Calu3 (cell line): ENCODE results near the gene NBPF3. TPM values are rescaled to one million over a fixed set of nuclear protein-coding genes. Genes with fewer than 3 reads are reported as not detected.
"Not testable (repeated sequence)": the region's sequence is repeated elsewhere in the genome, so short reads cannot be mapped to it uniquely, and the experiment has no call there.

ENCODE experiments used
- BruUV-seq: library from RNA; stranded (reverse); fragments of 400-500 nt; replicated peaks from 2 replicates; lab custom pipeline; 2021; lab: Mats Ljungman, UMichigan
- CTCF ChIA-PET: fragments of 300-600 bp; sonication (Branson Sonifier 250); formaldehyde crosslinking; loops from one replicate; lab custom pipeline; 2022; ENCODE audit warnings: antibody characterized with exemption; lab: Charles Lee
- DNase-seq: peaks from one replicate; pipeline ENCODE4 v3.0.0; 2022
- H3K27ac Mint-ChIP-seq: one replicate; pipeline ENCODE4 v1.8.0; 2022; ENCODE audit warnings: mixed read lengths; ENCODE audit not compliant: unreplicated experiment
- H3K27me3 Mint-ChIP-seq: one replicate; pipeline ENCODE4 v1.8.0; 2022; ENCODE audit warnings: mixed read lengths; ENCODE audit not compliant: unreplicated experiment
- H3K36me3 Mint-ChIP-seq: one replicate; pipeline ENCODE4 v1.8.0; 2022; ENCODE audit warnings: mild to moderate bottlenecking, moderate library complexity, mixed read lengths; ENCODE audit not compliant: insufficient read depth, unreplicated experiment
- H3K4me1 Mint-ChIP-seq: one replicate; pipeline ENCODE4 v1.8.0; 2022; ENCODE audit warnings: mild to moderate bottlenecking, low read depth, mixed read lengths; ENCODE audit not compliant: unreplicated experiment
- H3K4me3 Mint-ChIP-seq: one replicate; pipeline ENCODE4 v1.8.0; 2022; ENCODE audit warnings: mild to moderate bottlenecking, low read depth, moderate library complexity, mixed read lengths; ENCODE audit not compliant: unreplicated experiment
- H3K9me3 Mint-ChIP-seq: one replicate; pipeline ENCODE4 v1.8.0; 2022; ENCODE audit warnings: low read depth, mixed read lengths; ENCODE audit not compliant: unreplicated experiment
- intact Hi-C: fragments of 100-400 bp; cut with micrococcal nuclease; formaldehyde crosslinking; loops from one replicate; pipeline ENCODE4 v1.10.0; 2022; ENCODE audit not compliant: unreplicated experiment
- total RNA-seq: library from RNA; stranded (reverse); gene quantifications from 2 replicates; pipeline ENCODE4 v1.2.3, GENCODE V29; 2022
- TF ChIP-seq, protein P1 (sequence below): fragments of 200-600 bp; IDR thresholded peaks from one replicate; pipeline ENCODE4 v1.8.0; 2022; ENCODE audit warnings: antibody characterized with exemption; ENCODE audit not compliant: unreplicated experiment

NBPF3 gene
- total RNA-seq, 1 experiment from 2014 or later, result 6.9 TPM

GRCh38 chr1:21472861-21473260, 32.9 kb downstream of the NBPF3 start:
- Mint-ChIP-seq H3K4me3 (no peak overlapping the region), H3K27me3 (no peaks in the 10 kb centered on the region), H3K4me1 (peaks cover 5% of the 10 kb centered on the region), H3K36me3 (no peaks in the 10 kb centered on the region), H3K9me3 (no peaks in the 10 kb centered on the region), H3K27ac (no peak overlapping the region)
- intact Hi-C loops, result no loop called here
- TF ChIP-seq, protein P1, sequence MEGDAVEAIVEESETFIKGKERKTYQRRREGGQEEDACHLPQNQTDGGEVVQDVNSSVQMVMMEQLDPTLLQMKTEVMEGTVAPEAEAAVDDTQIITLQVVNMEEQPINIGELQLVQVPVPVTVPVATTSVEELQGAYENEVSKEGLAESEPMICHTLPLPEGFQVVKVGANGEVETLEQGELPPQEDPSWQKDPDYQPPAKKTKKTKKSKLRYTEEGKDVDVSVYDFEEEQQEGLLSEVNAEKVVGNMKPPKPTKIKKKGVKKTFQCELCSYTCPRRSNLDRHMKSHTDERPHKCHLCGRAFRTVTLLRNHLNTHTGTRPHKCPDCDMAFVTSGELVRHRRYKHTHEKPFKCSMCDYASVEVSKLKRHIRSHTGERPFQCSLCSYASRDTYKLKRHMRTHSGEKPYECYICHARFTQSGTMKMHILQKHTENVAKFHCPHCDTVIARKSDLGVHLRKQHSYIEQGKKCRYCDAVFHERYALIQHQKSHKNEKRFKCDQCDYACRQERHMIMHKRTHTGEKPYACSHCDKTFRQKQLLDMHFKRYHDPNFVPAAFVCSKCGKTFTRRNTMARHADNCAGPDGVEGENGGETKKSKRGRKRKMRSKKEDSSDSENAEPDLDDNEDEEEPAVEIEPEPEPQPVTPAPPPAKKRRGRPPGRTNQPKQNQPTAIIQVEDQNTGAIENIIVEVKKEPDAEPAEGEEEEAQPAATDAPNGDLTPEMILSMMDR, result no peak
- no peak for DNase-seq
- BruUV-seq, result no TSS peak
- CTCF ChIA-PET, result no interaction called here

- H3K4me1 Mint-ChIP-seq, result no peaks in the 10 kb centered on the region
- TF ChIP-seq, protein P1, result no peak
- H3K4me3 Mint-ChIP-seq, result no peak overlapping the region
- H3K27ac Mint-ChIP-seq, result no peak overlapping the region
- no TSS peak for BruUV-seq
- no peaks in the 10 kb centered on the region for H3K9me3 Mint-ChIP-seq
- H3K36me3 Mint-ChIP-seq, result no peaks in the 10 kb centered on the region
- intact Hi-C loops, result no loop called here
- DNase-seq, result no peak
- CTCF ChIA-PET, result no interaction called here
- H3K27me3 Mint-ChIP-seq, result no peaks in the 10 kb centered on the region
These were observed 38.4 kb downstream of the NBPF3 start for GRCh38 chr1:21478356-21478755.

DNA sequence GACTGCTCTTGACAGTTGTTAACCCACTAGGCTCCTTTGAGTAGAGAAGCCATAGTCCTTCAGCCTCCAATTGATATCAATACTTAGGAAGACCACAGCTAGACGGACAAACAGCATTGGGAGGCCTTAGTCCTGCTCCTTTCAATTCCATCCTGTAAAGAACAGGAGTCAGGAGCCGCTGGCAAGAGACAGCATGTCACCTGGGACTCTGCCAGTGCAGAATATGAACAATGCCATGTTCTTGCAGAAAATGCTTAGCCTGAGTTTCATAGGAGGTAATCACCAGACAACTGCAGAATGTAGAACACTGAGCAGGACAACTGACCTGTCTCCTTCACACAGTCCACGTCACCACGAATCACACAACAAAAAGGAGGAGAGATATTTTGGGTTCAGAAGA, 43.9 kb downstream of the NBPF3 start:
- H3K27me3 Mint-ChIP-seq, DNase-seq, CTCF ChIA-PET, H3K36me3 Mint-ChIP-seq, H3K27ac Mint-ChIP-seq, intact Hi-C loops, H3K4me1 Mint-ChIP-seq, BruUV-seq, H3K4me3 Mint-ChIP-seq, H3K9me3 Mint-ChIP-seq: not testable (repeated sequence)

DNA sequence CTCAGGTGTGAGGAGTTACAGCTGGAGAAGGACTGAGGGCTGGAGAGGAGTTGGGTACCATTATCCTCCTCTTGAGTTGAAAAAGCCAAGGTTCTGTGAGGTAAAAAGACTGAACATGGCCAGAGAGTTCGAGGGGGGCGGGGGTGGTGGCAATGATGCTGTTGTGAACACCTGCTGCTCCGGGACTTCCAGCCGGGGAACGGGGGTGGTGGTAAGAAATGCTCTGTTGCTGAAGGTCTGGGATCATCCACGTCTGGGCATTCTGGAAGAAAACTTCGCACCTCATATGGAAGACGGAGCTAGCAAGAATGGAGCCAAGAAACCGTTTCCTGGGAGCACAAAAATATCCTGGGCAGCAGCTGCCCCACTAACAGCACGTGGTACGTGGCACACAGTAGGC, 49.2 kb downstream of the NBPF3 start:
- H3K4me3 Mint-ChIP-seq, result no peak overlapping the region
- CTCF ChIA-PET, result no interaction called here
- peaks cover 11% of the 10 kb centered on the region for H3K27me3 Mint-ChIP-seq
- no TSS peak for BruUV-seq
- H3K36me3 Mint-ChIP-seq, result peaks cover 5% of the 10 kb centered on the region
- intact Hi-C loops, result no loop called here
- TF ChIP-seq, protein P1, result no peak
- no peak for DNase-seq
- no peaks in the 10 kb centered on the region for H3K9me3 Mint-ChIP-seq
- H3K27ac Mint-ChIP-seq, result no peak overlapping the region
- no peaks in the 10 kb centered on the region for H3K4me1 Mint-ChIP-seq

DNA sequence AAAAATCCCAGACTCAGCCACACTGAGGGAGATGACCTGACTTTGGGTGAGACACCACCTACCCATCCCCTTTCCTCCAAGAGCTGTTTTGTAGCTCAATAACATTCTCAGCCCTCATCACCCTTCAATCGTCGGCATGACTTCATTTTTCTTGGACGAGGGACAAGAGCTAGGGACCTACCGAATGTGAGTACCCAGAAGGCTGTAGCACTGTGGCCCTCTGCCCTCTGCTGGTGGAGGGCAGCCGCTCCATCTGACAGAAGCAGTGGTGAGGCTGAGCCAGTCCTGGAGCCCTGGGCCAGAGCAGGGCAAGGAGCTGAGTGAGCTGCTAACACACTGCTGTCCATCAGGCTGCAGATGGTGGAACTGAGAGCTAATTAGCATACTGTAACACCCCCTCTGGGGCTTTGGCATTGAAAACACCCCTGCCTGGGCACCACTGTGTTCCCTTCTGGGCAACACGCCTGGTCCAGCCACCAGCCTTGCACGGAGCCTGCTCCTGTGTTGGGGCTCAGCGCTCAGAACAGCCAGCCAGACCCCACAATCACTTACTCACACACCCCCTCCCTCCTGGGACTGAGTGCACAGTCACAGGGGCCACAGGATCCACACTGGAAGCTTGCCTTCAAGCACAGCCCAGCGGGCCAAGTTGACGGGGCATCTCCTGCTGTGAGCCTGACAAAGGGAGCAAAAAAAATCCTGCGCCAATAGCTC, 51.0 kb downstream of the NBPF3 start:
- Mint-ChIP-seq H3K27me3 (peaks cover 11% of the 10 kb centered on the region), H3K4me3 (no peak overlapping the region), H3K4me1 (no peaks in the 10 kb centered on the region), H3K36me3 (peaks cover 5% of the 10 kb centered on the region), H3K9me3 (no peaks in the 10 kb centered on the region), H3K27ac (no peak overlapping the region)
- BruUV-seq, result no TSS peak
- CTCF ChIA-PET, result interaction anchor here (0.6 to 1.3 kb wide), 3 partner anchors 26 to 120 kb away, joined by 3 to 14 read pairs (median 8); no protein-coding TSS in a partner anchor
- DNase-seq, result peak; percentile 34
- TF ChIP-seq, protein P1, result peak; percentile 36
- intact Hi-C loops, result loop anchor here (5.0 kb wide), 1 partner anchor 119 kb away; no protein-coding TSS in a partner anchor
